GM21423 (cell line): ENCODE measurements around the gene YEATS4.

ENCODE experiments used
- ATAC-seq: cut with Tn5 transposase; IDR thresholded peaks from one replicate; pipeline ENCODE4 v1.9.1; 2021; ENCODE audit warnings: mild to moderate bottlenecking, moderate library complexity; ENCODE audit not compliant: unreplicated experiment

YEATS4 gene

DNA sequence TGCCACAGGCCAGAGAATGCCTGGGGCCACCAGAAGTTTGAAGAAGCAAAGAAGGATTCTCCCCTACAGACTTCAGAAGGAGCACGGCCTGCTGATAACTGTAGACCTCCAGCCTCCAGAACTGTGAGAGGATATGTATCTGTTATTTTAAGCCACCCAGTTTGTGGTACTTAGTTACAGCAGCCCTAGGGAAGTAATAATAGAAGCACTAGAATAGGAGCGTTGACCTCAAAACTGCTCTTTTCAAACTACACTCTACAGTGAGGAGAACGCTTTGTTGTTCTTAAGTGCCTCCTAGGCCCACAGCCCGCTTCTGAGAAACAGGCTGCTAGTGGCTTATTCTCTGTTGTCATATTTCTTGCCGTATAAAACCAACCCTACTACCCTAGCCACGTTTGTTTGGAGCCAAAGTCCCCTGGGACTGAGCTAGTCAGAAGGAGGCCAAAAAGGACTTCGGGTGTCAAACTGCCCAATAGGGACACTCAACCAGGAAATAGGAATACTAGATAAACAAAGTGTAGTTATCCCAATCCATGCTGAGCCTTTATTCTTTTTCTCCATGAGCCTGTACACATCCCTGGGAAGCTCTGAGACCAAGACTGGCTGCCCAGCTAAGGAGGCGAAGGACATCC is 72.2 kb downstream of the YEATS4 start:
- ATAC-seq: no peak

DNA sequence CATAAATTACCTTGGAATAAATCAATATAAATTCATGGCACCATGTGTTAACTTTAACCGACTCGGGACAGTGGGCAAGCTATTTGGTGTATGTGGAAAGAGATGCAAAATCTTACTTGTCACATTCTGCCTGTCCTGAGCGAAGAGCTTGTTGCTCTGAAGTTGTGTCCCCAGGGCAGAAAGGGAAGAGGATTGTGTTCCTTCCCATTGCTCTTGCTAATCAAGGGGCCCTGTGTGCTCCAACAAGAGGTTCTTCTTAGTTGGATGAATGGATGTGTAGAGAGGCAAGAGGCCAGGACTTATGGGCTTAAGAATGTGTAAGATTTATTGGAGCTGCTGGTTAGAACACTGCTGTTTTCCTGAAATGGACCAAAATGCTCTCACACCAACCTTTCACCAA is 74.1 kb downstream of the YEATS4 start:
- no peak for ATAC-seq

DNA sequence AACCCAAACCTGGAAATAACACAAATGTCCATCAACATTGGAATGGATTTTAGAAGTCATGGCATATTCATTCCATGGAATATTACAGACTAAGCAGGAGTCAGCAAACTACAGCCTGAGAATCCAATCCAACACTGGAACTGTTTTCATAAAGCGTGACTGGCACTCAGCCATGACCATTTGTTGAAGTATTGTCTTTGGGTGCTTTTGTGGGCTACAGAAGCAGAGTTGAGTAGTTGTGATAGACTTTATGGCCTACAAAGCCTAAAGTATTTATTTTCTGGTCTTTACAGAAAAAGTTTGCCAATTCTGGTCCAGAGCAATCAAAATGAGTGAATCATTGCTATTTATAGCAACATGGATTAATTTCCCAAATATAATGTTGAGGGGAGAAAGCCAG is 76.1 kb downstream of the YEATS4 start:
- ATAC-seq: no peak

DNA sequence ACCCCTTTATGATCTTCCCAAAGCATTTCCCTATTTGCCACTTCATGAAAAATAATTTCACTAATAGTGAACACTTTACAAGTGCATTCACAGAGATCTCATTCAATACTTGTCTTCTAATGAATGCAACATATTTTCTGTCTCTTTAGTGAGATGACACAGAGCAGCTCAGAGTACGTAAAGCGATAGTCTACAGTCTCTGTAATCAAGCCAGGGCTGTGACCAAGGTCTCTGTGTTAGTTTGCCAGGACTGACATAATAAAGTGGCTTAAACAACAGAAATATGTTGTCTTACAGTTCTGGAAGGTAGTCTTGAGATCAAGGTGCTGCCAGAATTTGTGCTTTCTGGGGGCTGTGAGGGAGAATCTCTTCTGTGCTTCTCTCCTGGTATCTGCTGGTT is 77.5 kb downstream of the YEATS4 start:
- ATAC-seq: no peak

DNA sequence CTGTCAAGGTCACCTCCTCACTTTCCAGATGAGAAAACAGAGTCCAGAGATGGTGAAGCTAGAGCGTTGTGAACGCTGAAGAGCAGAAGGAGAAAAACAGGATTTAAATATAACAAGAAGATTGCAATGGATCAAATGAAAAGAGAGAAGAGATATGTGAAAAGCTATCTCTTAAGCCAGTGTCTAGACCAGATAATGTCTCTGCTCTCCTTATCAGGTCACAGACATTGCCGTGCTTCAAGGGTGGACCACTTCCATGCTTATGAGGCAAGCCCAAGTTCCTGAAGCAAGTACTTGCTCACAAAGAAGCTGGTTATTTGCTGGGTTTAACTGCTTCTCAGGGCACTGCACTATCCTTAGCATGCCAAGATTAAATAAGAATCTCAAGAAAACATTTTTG is 79.0 kb downstream of the YEATS4 start:
- no peak for ATAC-seq

DNA sequence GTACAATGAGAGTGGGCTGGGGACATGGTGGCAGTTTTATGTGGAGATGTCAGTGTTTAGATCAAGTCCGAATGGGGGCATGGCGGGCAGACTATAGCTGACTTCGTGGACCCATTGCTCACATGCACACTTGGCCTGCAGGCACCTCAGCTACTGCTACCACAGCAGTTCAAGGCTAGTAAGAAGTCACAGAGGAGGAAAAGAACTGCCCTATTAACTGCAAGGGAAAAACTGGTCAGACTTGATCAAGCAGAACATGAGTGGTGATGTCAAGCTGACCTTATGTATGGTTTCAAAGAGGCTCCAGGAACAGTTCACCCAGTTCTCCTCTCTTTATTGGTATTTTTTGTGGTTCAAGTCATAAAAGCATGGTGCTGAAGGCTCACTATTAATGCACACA is 80.5 kb downstream of the YEATS4 start:
- ATAC-seq: no peak
